ENCODE data around the gene KCND3.

KCND3 gene

DNA sequence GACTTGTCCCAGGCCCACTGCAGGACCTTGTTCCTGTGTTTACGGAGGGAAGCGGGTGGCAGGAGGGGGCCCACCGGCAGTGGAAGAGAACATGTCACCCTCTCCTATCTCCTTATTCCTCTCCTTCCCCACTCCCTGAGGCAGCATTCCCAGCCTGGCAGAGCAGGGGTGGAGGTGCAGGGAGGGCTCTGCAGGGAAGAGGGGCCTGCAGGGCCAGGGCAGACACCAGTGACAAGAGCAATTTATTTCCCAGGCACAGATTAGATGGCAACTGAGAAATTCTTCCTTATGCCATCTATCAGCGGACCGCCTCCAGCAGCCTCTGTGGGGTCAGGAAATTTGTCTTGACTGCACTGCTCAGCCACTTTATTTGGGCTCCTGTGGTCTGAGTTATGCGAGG is 127.9 kb downstream of the KCND3 start:
- Histone ChIP-seq H3K4me1 (ENCODE audit: control insufficient read depth, low read length) (no peaks in the 10 kb centered on the region), H3K4me3 (ENCODE audit: low read length) (no peak overlapping the region), H3K27me3 (ENCODE audit: control insufficient read depth, low read length) (peaks cover 14% of the 10 kb centered on the region; the same call in 1 of the 2 replicates), H3K27ac (ENCODE audit: low read depth, low read length) (no peak overlapping the region), H3K79me2 (ENCODE audit: control insufficient read depth, low read length) (no peaks in the 10 kb centered on the region), H3F3A (ENCODE audit: control insufficient read depth, insufficient read depth) (no peaks in the 10 kb centered on the region), H3K4me2 (ENCODE audit: low read length) (no peak overlapping the region), H3K9me2 (replicated peaks; ENCODE audit: control insufficient read depth, low read length) (no peaks in the 10 kb centered on the region), H3K36me3 (ENCODE audit: control insufficient read depth, low read length) (no peaks in the 10 kb centered on the region), H3K9me3 (ENCODE audit: control insufficient read depth, insufficient read depth, low read length) (no peaks in the 10 kb centered on the region), H4K20me1 (ENCODE audit: control insufficient read depth, insufficient read depth, low read depth, low read length) (no peaks in the 10 kb centered on the region)
- no peak for TF ChIP-seq EZH2phosphoT487 (IDR thresholded peaks at IDR 0.05; ENCODE audit: borderline replicate concordance, low read length)
- TF ChIP-seq, protein P1, sequence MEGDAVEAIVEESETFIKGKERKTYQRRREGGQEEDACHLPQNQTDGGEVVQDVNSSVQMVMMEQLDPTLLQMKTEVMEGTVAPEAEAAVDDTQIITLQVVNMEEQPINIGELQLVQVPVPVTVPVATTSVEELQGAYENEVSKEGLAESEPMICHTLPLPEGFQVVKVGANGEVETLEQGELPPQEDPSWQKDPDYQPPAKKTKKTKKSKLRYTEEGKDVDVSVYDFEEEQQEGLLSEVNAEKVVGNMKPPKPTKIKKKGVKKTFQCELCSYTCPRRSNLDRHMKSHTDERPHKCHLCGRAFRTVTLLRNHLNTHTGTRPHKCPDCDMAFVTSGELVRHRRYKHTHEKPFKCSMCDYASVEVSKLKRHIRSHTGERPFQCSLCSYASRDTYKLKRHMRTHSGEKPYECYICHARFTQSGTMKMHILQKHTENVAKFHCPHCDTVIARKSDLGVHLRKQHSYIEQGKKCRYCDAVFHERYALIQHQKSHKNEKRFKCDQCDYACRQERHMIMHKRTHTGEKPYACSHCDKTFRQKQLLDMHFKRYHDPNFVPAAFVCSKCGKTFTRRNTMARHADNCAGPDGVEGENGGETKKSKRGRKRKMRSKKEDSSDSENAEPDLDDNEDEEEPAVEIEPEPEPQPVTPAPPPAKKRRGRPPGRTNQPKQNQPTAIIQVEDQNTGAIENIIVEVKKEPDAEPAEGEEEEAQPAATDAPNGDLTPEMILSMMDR (IDR thresholded peaks at IDR 0.05; ENCODE audit: low read depth, low read length, poor library complexity, severe bottlenecking): no peak

DNA sequence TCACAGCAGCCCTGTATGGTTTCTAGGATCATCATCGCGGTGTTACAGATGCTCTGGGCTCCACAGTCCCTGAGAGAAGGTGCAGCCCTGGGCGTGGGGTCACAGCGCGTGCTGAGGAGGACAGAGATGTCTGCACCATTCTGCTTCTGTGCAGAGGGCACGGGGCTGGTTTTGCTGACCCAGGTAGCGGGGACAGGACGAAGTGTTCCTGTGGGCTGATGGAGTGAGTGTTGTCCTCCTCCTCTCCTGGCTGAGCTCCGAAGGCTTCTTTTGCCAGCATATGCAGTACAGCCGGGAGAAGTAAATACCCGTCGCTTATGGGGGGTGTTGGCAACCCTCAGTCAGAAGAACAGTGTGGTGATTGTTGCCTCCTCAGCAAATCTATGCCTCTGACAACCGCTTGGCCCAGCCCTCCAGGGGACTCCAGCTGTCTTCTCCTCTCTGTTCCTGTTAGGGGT is 132.2 kb downstream of the KCND3 start:
- H3K4me3 ChIP-seq (ENCODE audit: low read length): no peak overlapping the region

DNA sequence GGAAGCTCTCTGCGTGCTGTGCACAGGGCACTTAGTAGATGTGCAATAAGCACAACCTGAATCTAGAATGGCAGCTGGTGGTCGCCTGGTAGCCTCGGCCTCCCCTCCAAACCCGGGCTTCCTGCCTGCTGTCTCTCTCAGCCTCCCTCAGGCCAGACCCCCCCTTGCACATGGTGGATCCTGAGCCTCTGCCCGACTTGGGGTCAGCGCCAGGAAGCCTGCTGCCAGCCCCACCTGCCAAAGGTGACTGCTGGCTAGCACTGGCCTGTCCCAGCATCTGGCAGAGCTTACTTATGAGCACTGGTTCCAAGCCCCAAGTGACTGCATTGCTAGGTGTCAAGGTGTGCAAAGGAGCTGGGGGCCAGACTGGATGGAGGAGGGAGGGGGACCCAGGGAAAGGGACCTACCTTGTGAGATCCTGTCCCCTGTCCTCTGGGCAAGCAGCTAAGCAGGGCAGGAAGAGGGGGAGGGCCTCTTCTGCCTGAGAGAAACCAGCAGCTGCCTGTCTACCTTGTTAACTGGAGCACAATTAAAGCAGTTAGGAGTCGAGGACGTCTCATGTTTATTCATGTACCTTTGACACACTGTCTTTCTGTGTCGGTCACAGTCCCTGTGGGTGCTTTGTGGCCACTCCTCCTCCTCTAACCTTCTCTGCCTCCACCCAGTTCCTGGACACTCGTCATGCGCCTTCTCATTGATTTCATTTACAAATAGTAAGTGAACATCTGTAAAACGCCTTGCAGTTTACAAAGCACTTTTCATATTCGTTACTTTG is 132.9 kb downstream of the KCND3 start:
- peaks cover 16% of the 10 kb centered on the region for H3K27me3 ChIP-seq (ENCODE audit: control insufficient read depth, low read length)
- H3K9me2 ChIP-seq (replicated peaks; ENCODE audit: control insufficient read depth, low read length): no peaks in the 10 kb centered on the region
- H3K79me2 ChIP-seq (ENCODE audit: control insufficient read depth, low read length): no peaks in the 10 kb centered on the region
- no peaks in the 10 kb centered on the region for H3K4me1 ChIP-seq (ENCODE audit: control insufficient read depth, low read length)
- no peak overlapping the region for H3K4me3 ChIP-seq (ENCODE audit: low read length)
- TF ChIP-seq, protein P1 (IDR thresholded peaks at IDR 0.05; ENCODE audit: low read depth, low read length, poor library complexity, severe bottlenecking): no peak
- no peak for TF ChIP-seq EZH2phosphoT487 (IDR thresholded peaks at IDR 0.05; ENCODE audit: borderline replicate concordance, low read length)
- H3K27ac ChIP-seq (ENCODE audit: low read depth, low read length): no peak overlapping the region
- H3F3A ChIP-seq (ENCODE audit: control insufficient read depth, insufficient read depth): no peaks in the 10 kb centered on the region
- H4K20me1 ChIP-seq (ENCODE audit: control insufficient read depth, insufficient read depth, low read depth, low read length): no peaks in the 10 kb centered on the region
- H3K36me3 ChIP-seq (ENCODE audit: control insufficient read depth, low read length): no peaks in the 10 kb centered on the region
- no peak overlapping the region for H3K4me2 ChIP-seq (ENCODE audit: low read length)
- H3K9me3 ChIP-seq (ENCODE audit: control insufficient read depth, insufficient read depth, low read length): no peaks in the 10 kb centered on the region

More for the DNA sequence above, 132.2 kb downstream of the KCND3 start:
- Histone ChIP-seq H3K4me1 (ENCODE audit: control insufficient read depth, low read length) (no peaks in the 10 kb centered on the region), H3K36me3 (ENCODE audit: control insufficient read depth, low read length) (no peaks in the 10 kb centered on the region), H3K27me3 (ENCODE audit: control insufficient read depth, low read length) (peaks cover 15% of the 10 kb centered on the region), H3K79me2 (ENCODE audit: control insufficient read depth, low read length) (no peaks in the 10 kb centered on the region), H3K27ac (ENCODE audit: low read depth, low read length) (no peak overlapping the region), H3K9me3 (ENCODE audit: control insufficient read depth, insufficient read depth, low read length) (no peaks in the 10 kb centered on the region), H4K20me1 (ENCODE audit: control insufficient read depth, insufficient read depth, low read depth, low read length) (no peaks in the 10 kb centered on the region), H3K4me2 (ENCODE audit: low read length) (no peak overlapping the region), H3F3A (ENCODE audit: control insufficient read depth, insufficient read depth) (no peaks in the 10 kb centered on the region), H3K9me2 (replicated peaks; ENCODE audit: control insufficient read depth, low read length) (no peaks in the 10 kb centered on the region)
- no peak for TF ChIP-seq EZH2phosphoT487 (IDR thresholded peaks at IDR 0.05; ENCODE audit: borderline replicate concordance, low read length)
- TF ChIP-seq, protein P1 (IDR thresholded peaks at IDR 0.05; ENCODE audit: low read depth, low read length, poor library complexity, severe bottlenecking): no peak
